Natural killer cell (primary cell): Measurements from ENCODE around the gene PFKFB1. TPM values are rescaled to one million over a fixed set of nuclear protein-coding genes. Genes with fewer than 3 reads are reported as not detected.

Experiments
- ATAC-seq, 3 donors: fragments of 150-1000 bp in 2 of 3; fragments of 200-7000 bp in 1 of 3; cut with Tn5 transposase; 1 replicate in 1 of 3; 2 replicates in 2 of 3; pipeline ENCODE4 v1.10.0; 2021; ENCODE audit warnings: mild to moderate bottlenecking in 2 of 3, moderate library complexity in 2 of 3
- DNase-seq, 2 donors: peaks; one replicate each; pipeline versions ENCODE4 v3.0.0 to v3.0.0-alpha.2; 2013 to 2021; ENCODE audit warnings: mixed read lengths in 1 of 2
- H3K27ac ChIP-seq: one replicate; pipeline ENCODE4 v1.5.1; 2013; ENCODE audit warnings: mild to moderate bottlenecking, low read length
- H3K27me3 ChIP-seq: one replicate; pipeline ENCODE4 v1.6.1; 2013; ENCODE audit warnings: low read length; ENCODE audit not compliant: control insufficient read depth, insufficient read depth
- H3K36me3 ChIP-seq: one replicate; pipeline ENCODE4 v1.6.1; 2013; ENCODE audit warnings: low read length; ENCODE audit not compliant: control insufficient read depth, insufficient read depth
- H3K4me1 ChIP-seq: one replicate; pipeline ENCODE4 v1.6.1; 2013; ENCODE audit warnings: low read length; ENCODE audit not compliant: control insufficient read depth, insufficient read depth
- H3K4me3 ChIP-seq: one replicate; pipeline ENCODE4 v1.5.1; 2013; ENCODE audit warnings: low read length
- H3K9me3 ChIP-seq: one replicate; pipeline ENCODE4 v1.6.1; 2013; ENCODE audit warnings: low read length; ENCODE audit not compliant: control insufficient read depth, insufficient read depth
- H3K27ac Mint-ChIP-seq, 2 donors: one replicate each; pipeline ENCODE4 v1.8.0; 2022; ENCODE audit warnings: mild to moderate bottlenecking in 2 of 2, mixed read lengths in 2 of 2, moderate library complexity in 1 of 2
- H3K27me3 Mint-ChIP-seq, 2 donors: one replicate each; pipeline ENCODE4 v1.8.0; 2022; ENCODE audit warnings: low read depth in 2 of 2, mixed read lengths in 2 of 2
- H3K36me3 Mint-ChIP-seq: one replicate; pipeline ENCODE4 v1.8.0; 2022; ENCODE audit warnings: mixed read lengths
- H3K4me1 Mint-ChIP-seq, 2 donors: one replicate each; pipeline ENCODE4 v1.8.0; 2022; ENCODE audit warnings: mixed read lengths in 2 of 2
- H3K4me3 Mint-ChIP-seq: one replicate; pipeline ENCODE4 v1.8.0; 2022; ENCODE audit warnings: mild to moderate bottlenecking, moderate library complexity, mixed read lengths
- H3K9me3 Mint-ChIP-seq, 2 donors: one replicate each; pipeline ENCODE4 v1.8.0; 2022; ENCODE audit warnings: mixed read lengths in 2 of 2
- WGBS: methylation state at CpG from one replicate; pipeline ENCODE4 v1.1.7; 2013; ENCODE audit warnings: missing lambda C conversion rate; ENCODE audit not compliant: insufficient coverage; 5-methylcytosine and 5-hydroxymethylcytosine counted together
- intact Hi-C: fragments of 100-400 bp; cut with micrococcal nuclease; formaldehyde crosslinking; loops from one replicate; pipeline ENCODE4 v1.14.2; 2022
- total RNA-seq, 4 donors: library from RNA; stranded (reverse); fragments of 120-200 nt in 1 of 4; gene quantifications; one replicate each; pipeline versions ENCODE4 v1.2.3 to v1.2.4, GENCODE V29; 2013 to 2022
- TF ChIP-seq, protein P1 (sequence below): fragments of 200-600 bp; IDR thresholded peaks from one replicate; pipeline ENCODE4 v1.8.0; 2022; ENCODE audit warnings: antibody characterized with exemption

The PFKFB1 gene
- total RNA-seq, 3 donors from 2014 or later (not counting 1 experiment from before 2014, with no cell fraction given): 0.39 to 0.75 (median 0.73) TPM

DNA sequence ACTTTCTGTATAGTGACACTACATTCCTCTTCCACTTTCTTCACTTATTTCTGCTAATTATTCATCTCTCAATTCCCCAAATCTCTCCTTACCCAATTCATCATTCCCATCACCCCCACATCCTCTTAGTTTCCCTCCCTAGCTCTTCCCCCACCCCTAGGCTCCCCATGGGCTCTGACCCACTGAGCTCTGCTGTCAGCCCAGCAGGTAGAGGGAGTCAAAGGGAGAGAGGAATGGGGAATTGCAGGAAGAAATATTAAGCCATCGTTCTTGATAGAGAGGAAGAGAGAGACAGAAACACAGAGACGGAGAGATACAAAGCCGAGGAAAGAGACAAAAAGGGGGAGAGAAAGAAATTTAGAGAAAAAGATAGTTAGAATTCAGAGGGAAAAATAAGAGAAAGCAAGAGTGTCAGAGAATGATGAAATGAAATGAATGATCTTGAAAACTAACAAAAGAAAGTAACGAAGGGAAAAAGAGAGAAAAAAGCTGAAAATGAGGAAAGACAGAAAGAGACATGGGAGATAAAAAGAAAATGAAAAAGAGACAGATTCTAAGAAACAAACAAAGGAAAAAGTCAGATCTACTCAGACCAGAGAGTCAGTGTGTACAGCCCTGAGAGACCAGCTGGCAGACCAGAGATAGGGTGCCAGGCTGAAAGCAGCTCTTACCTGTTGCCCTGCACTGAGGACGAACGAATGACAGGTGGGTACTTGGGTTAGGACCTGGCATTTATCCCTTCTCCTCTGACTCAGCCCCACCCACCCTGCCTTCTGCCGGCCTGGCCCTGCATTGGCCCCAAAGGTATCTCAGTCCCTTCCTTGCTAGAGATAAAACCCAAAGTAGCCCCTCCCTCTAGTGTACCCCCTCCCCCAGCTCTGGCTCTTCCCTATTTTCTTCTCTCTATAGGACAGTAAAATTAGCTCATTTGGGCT is 36.5 kb upstream of the PFKFB1 start, which contains the start of gene ALAS2:
TSS of gene ALAS2 (minus strand) at position 707 of the 935 bp plus-strand sequence. CDS start 4,977 bp downstream, outside the sequence.
- no peaks in the 10 kb centered on the region for H3K36me3 Mint-ChIP-seq
- DNase-seq: no peak
- Histone ChIP-seq H3K4me3 (no peak within 1 kb of the TSS), H3K27me3 (no peaks in the 10 kb centered on the region), H3K9me3 (no peaks in the 10 kb centered on the region), H3K4me1 (no peaks in the 10 kb centered on the region), H3K27ac (no peak within 1 kb of the TSS), H3K36me3 (no peaks in the 10 kb centered on the region)
- no peak within 1 kb of the TSS for H3K27ac Mint-ChIP-seq
- no peak for ATAC-seq
- intact Hi-C loops: no loop called here
- no peak within 1 kb of the TSS for H3K4me3 Mint-ChIP-seq
- H3K4me1 Mint-ChIP-seq: no peaks in the 10 kb centered on the region
- WGBS: 96% methylated on average over 7 of the region's 7 CpGs
- TF ChIP-seq, protein P1, sequence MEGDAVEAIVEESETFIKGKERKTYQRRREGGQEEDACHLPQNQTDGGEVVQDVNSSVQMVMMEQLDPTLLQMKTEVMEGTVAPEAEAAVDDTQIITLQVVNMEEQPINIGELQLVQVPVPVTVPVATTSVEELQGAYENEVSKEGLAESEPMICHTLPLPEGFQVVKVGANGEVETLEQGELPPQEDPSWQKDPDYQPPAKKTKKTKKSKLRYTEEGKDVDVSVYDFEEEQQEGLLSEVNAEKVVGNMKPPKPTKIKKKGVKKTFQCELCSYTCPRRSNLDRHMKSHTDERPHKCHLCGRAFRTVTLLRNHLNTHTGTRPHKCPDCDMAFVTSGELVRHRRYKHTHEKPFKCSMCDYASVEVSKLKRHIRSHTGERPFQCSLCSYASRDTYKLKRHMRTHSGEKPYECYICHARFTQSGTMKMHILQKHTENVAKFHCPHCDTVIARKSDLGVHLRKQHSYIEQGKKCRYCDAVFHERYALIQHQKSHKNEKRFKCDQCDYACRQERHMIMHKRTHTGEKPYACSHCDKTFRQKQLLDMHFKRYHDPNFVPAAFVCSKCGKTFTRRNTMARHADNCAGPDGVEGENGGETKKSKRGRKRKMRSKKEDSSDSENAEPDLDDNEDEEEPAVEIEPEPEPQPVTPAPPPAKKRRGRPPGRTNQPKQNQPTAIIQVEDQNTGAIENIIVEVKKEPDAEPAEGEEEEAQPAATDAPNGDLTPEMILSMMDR: no peak
- H3K27me3 Mint-ChIP-seq: peaks cover 3 to 10% of the 10 kb centered on the region in 2 donors
- no peaks in the 10 kb centered on the region for H3K9me3 Mint-ChIP-seq

DNA sequence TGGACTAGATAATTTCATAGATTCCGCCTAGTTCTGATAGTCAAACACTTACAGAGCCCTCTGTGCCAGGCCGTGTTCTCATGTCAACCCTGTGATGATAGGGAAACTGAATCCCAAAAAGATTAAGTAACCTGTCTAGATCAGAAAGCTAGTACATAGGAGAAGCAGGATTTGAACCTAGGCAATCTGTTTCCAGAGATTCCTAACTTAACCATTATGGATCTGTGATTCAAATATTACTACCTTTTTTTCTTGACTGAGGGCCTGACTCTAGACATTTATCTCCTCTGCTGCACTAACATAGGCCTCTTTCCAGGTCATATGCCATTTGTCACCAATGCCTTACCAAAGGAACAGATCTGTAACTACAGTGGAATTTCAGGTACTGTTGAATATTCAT is 35.3 kb upstream of the PFKFB1 start:
- Histone ChIP-seq H3K36me3 (no peaks in the 10 kb centered on the region), H3K27ac (no peak overlapping the region), H3K9me3 (no peaks in the 10 kb centered on the region), H3K4me3 (no peak overlapping the region), H3K27me3 (no peaks in the 10 kb centered on the region), H3K4me1 (no peaks in the 10 kb centered on the region)
- ATAC-seq (no peak), DNase-seq (no peak)
- intact Hi-C loops: no loop called here
- H3K4me1 Mint-ChIP-seq: no peaks in the 10 kb centered on the region
- no peak overlapping the region for H3K27ac Mint-ChIP-seq
- H3K4me3 Mint-ChIP-seq: no peak overlapping the region
- TF ChIP-seq, protein P1: no peak
- H3K36me3 Mint-ChIP-seq: no peaks in the 10 kb centered on the region
- 100% methylated on average over 1 of the region's 2 CpGs for WGBS
- no peaks in the 10 kb centered on the region for H3K9me3 Mint-ChIP-seq
- H3K27me3 Mint-ChIP-seq: peaks cover 3 to 10% of the 10 kb centered on the region in 2 donors

DNA sequence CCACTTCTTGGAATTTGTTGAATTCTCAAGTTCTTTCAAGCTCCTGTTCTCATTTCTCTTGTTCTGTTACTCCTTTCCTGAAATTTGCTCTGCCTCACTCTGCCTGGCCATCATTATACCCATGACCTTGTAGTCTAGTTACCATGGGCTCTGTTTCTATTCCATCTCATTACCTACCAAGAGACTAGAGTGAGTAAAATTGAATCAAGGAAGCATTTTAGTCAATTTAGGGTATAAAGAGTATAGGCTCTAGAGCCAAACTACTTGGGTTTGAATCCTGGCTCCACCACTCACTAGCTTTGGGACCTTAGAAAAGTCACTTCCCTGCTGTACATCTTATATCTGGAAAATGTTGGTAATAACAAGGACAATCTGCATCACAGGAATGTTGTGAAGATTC is 34.6 kb upstream of the PFKFB1 start:
- Histone ChIP-seq H3K27ac (no peak overlapping the region), H3K4me1 (no peaks in the 10 kb centered on the region), H3K9me3 (no peaks in the 10 kb centered on the region), H3K4me3 (no peak overlapping the region), H3K36me3 (no peaks in the 10 kb centered on the region), H3K27me3 (no peaks in the 10 kb centered on the region)
- peaks cover 3 to 10% of the 10 kb centered on the region in 2 donors for H3K27me3 Mint-ChIP-seq
- H3K27ac Mint-ChIP-seq: no peak overlapping the region
- H3K9me3 Mint-ChIP-seq: no peaks in the 10 kb centered on the region
- intact Hi-C loops: no loop called here
- H3K4me3 Mint-ChIP-seq: no peak overlapping the region
- no peaks in the 10 kb centered on the region for H3K4me1 Mint-ChIP-seq
- ATAC-seq (no peak), DNase-seq (no peak)
- H3K36me3 Mint-ChIP-seq: no peaks in the 10 kb centered on the region
- TF ChIP-seq, protein P1: no peak
